SH-SY5Y (cell line): ENCODE measurements around the gene TYRO3.

Experiments
- GATA2 ChIP-seq: IDR thresholded peaks from 2 replicates; pipeline ENCODE4 v1.6.1; 2011; ENCODE audit warnings: mild to moderate bottlenecking, low read depth, low read length
- GATA3 ChIP-seq: IDR thresholded peaks from 2 replicates; pipeline ENCODE4 v1.6.1; 2011; ENCODE audit warnings: low read depth, mild to moderate bottlenecking, low read length, moderate library complexity

DNA sequence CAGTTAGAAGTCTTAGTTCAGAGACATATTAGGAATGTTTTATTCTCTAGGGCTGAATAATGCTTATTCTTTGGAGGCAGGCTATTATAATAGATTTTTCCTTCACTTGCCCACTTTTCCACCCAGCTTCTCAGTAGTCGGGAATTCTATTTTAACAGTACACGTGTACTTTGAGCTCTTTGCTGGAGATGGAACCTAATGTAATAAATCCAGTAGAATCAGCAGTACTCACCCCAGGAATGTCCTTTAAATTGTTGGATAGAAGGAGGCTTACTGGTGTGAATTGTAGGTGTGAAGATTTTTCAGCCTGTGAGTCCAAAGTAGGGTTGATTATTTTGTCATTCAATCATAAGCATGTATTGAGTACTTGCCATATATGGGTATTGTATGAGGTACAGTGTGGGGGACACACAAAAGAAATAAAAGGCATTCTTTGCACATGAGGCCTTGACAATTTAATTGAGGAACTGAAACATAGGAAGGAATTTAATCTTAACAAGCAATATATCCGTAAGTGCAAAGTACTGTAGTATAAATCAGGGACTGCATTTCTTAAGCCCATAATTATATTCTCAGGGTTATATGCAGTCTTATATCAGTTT, 71.7 kb downstream of the TYRO3 start:
- TF ChIP-seq GATA2 (no peak), GATA3 (no peak)
